NCI-H526 (cell line): ENCODE measurements around the gene RAB3B.
"Not testable (repeated sequence)": the region's sequence is repeated elsewhere in the genome, so short reads cannot be mapped to it uniquely, and the experiment has no call there.

Source experiments
- DNase-seq, 2 experiments: peaks; one replicate each; lab custom pipeline; 2025; lab: John Stamatoyannopoulos, UW

Gene RAB3B

DNA sequence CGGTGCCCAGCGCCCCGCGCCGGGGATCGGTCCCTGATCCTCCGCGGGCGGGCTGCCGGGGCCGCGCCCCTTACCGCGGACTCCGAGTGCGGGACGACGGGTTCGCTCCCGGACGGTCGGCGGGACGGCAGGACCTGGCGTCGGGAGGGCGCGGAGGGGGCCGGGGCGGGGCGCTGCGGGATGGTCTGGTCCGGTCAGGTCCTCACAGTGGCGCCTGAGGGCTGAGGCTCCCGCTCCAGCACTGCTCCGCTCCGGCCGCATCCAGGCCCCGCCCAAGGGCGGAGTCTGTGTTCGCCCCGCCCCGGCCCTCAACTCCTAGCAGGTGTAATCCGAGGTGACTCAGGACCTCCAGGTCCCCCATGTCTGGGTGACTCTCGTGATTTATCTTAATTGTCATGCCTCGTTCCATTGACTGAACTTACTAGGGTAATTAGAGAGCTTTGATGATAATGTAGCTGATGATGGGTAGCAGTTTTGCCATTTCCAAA is at the start of gene RAB3B:
Gene RAB3B, minus strand, starts transcription at position 223 of the 488 bp plus-strand sequence. CDS start 13,583 bp downstream, outside the sequence.
- peak; percentile 23 to 78 for DNase-seq

- no peak for DNase-seq
Measured at GRCh38 chr1:52037909-52038308, 47.4 kb upstream of the RAB3B start.

DNA sequence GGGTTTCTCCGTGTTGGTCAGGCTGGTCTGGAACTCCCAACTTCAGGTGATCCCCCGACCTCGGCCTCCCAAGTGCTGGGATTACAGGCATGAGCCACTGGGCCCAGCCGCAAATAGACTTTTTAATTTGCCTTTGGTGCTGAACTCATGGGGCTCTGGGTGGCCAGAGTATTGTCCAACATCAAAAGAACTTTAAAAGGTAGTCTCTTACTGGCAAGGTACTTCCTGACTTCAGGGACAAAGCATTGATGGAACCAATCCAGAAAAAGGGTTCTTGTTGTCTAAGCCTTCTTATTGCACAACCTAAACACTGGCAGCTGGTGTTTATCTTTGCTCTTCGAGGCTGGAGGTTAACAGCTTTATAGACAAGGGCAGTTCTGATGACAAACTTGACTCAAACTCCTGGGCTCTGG is 46.9 kb upstream of the RAB3B start:
- DNase-seq: no peak

DNA sequence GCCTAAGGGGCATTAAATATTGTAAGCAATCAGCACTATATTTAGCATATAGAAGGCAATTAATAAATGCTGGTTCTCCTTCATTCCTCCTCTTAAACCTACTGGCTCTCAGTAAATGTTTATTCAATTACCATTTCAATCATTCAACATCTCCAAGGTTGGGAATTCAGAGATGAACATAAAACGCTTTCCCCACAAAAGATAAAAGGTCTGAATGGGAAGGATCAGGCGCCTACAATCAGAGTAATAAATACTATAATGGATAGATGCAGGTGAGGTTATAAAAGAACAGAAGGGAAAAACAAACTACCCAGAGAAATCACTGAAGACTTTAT is 43.5 kb upstream of the RAB3B start:
- no peak for DNase-seq

- DNase-seq: peak; percentile 86 to 91
Measured at GRCh38 chr1:52033190-52034049, 42.9 kb upstream of the RAB3B start, which contains the start of gene KTI12. KTI12 (minus strand) TSS chr1:52033810; CDS start chr1:52033761, 49 bp downstream.

GRCh38 chr1:52032785-52033131 is 42.3 kb upstream of the RAB3B start:
- peak; percentile 8 to 58 for DNase-seq

DNA sequence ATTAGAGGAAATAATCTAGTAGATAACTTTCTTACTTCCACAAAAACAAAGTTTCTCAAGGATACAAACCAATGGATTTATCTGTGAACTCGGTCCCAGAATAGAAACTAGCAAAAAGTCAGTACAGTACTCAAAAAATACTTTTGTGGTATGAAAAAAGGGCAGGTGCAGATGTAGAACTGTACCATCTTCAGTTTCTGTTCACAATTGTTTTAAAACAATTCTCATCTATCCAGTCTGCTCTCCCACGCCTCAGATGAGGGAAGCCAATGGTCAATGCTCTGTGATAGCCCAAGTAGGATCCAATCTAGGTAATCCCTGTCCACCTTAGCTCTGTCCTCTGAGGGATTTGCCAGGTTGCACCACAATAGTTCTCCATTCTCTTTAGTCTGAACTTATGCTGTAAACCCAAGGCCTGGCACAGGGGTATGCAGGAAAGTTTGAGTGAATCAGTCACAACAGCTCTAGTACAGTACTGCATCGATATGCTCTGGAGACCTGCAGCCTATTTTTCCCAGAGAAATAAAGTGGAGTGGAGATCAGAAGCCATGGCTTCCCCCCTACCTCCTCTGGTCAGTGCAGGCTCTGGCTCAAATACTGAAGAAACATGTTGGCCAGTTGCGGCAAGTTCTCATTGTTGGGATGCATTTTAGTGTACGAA is 41.8 kb upstream of the RAB3B start:
- no peak for DNase-seq

DNA sequence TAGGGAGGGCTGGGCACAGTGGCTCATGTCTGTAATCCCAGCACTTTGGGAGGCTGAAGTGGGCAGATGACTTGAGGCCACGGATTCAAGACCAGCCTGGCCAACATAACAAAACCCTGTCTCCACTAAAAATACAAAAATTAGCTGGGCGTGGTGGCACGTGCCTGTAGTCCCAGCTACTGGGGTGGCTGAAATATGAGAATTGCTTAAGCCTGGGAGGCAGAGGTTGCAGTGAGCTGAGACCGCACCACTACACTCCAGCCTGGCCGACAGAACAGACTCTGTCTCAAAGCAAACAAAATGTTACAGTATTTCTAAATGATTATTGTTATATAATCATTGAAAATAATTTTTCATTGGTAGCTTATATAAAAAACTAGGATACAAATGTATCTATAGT is 38.3 kb upstream of the RAB3B start:
- DNase-seq: not testable (repeated sequence)

DNA sequence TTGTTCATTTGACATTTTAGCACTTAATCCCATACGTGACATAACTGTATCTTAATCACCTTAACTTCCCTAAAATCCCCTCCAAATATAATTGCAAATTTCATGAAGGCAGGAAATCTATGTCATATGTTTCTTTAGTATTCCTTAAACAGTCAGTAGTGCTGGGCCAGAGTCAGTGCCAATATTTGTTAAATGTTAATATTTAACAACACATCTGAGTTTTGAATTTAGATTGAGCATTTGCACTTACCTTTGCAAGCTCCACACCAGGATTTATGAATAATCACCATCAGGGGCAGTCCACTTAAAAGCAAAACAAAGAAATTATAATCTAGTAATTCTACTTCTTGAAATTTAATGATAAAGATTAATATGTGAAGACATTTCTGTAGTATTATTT is 37.8 kb upstream of the RAB3B start:
- DNase-seq: no peak

DNA sequence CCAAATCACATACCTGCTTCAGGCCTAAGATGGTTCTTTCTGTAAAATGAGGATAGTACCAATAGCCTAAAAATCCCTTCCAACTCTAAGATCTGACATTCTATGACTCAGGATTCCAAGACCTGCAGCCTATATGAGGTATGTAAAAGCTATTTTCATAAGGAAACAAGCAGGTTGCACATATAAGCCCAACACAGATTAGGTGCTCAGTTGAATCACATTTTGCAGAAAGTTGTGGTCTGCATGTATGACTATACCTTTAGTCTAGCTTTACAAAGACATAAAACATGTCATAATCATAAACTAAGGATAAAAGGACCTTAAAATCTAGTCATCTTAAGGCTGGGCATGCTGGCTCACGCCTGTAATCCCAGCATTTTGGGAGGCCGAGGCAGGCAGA is 35.8 kb upstream of the RAB3B start:
- no peak for DNase-seq

DNA sequence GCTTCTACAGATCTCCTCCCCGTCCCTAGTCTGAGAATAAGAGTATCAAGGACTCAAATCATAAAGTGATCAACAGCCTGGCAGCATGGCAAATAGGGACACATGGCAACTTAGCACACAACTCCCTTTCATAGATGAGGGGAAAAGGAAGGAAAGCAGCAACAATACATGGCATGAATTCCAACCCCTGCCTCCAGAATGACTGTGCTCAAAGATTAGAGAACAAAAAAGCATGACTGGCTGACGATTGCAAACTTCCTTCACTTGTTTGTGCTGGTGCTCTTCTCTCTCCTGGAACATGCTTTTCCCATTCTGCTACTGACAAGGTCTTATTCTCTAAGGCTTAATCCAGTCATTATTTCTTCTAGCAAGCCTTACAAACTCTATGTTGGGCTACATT is 31.6 kb upstream of the RAB3B start:
- no peak for DNase-seq

GRCh38 chr1:52008071-52008809 is 17.7 kb upstream of the RAB3B start:
- DNase-seq: no peak

DNA sequence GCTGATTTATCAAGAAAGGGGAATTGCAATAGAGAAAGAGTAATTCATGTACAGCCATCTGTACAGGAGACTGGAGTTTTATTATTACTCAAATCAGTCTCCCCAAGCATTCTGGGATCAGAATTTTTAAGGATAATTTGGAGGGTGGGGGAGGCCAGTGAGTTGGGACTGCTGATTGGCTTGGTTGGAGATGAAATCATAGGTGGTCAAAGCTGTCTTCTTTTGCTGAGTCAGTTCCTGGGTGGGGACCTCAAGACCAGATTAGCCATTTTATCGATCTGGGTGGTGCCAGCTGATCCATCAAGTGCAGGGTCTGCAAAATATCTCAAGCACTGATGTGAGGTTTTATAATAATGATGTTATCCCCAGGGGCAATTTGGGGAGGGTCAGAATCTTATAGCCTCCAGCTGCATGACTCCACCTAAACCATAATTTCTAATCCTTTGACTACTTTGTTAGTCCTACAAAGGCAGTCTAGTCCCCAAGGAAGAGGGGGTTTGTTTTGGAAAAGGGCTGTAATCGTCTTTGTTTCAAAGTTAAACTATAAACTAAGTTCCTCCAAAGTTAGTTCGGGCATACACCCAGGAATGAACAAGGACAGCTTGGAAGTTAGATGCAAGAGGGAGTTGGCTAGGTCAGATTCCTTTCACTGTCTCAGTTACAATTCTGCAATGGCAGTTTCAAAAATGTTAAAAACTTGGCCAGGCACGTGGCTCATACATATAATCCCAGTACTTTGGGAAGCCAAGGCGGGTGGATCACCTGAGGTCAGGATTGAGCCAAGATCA is 16.9 kb upstream of the RAB3B start:
- no peak for DNase-seq

DNA sequence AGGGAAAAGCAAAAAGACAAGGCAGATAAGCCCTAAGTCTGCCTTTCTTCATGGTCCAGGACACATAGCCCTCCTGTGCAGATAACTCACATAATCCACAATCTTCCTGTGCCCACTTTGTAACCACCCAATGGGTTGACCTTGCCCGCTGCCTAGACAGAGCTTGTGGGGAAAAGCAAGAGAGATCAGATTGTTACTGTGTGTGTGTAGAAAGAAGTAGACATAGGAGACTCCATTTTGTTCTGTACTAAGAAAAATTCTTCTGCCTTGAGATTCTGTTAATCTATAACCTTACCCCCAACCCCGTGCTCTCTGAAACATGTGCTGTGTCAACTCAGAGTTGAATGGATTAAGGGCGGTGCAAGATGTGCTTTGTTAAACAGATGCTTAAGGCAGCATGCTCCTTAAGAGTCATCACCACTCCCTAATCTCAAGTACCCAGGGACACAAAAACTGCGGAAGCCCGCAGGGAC is 15.6 kb upstream of the RAB3B start:
- DNase-seq: not testable (repeated sequence)

GRCh38 chr1:52005548-52005947 is 15.0 kb upstream of the RAB3B start:
- not testable (repeated sequence) for DNase-seq

DNA sequence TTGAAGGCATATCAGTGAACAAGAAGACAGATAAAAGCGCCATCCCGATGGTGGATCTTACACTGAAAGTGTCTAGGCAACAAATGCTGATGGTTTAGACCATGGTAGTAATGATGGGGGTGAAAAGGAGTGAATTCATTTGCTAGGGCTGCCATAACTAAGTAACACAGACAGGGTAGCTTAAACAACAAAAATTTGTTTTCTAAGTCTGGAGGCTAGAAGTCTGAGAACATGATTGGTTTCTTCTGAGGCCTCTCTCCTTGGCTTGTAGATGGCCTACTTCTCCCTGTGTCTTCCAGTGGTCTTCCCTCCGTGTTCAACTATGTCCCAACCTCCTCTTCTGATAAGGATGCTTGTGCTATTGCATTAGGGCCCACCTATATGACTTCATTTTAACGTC is 13.4 kb upstream of the RAB3B start:
- no peak for DNase-seq

DNA sequence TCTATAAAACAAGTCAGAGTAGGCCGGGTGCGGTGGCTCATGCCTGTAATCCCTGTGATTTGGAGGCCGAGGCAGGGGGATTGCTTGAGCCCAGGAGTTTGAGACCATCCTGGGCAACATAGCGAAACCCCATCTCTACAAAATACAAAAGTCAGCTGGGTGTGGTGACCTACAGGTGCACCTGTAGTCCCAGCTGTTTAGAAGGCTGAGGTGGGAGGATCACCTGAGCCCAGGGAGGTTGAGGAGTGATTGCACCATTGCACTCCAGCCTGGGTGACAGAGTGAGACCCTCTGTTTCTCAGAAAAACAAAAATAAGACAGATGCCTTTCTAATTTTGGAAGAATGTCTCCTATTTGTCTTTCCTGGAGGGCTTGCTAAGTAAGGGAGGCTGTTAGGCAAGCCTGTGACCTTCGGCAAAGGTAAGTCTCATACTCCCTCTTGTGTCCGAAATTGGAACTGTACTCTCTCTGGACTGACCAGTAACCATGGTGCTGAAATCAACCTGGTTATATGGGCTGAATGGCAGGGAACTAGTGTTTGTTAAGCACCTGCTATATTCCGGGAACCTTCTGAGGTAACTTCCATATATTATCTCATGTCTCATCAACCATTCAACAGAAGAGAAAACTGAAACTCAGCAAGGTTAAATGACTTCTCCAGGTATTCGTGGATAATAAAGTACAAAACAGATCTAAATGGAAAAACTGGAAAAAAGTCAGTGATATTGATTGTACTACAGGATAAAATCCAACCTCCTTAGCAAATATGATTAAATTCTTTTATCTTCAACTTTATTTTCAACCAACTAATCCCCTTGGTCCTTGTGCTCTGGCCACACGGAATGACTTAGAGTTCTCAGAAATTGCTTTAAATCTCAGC is 11.8 kb upstream of the RAB3B start:
- DNase-seq: peak; percentile 71 to 92

- no peak for DNase-seq
Measured at GRCh38 chr1:51998701-51999100, 8.2 kb upstream of the RAB3B start.

DNA sequence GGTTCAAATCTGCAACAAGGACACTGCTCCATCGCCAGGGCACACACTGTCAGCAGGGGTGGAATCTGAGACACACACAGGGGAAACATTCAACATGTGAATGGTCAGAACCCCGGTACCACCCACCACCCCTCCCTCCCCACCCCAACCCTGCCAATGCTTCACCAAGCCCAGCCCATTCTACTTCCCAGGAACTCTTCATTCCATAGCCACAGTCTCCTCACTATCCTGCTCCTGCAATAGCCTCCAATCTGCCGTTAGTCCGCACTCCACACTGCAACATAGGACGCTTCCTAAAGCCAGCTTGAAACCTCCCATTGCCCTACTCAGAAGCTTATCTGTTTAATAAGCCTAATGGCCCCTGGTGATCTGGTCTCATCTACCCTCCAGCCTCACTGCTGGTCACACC is 7.5 kb upstream of the RAB3B start:
- DNase-seq: no peak

- DNase-seq: no peak
Measured at GRCh38 chr1:51989582-51990477, 670 bp downstream of the RAB3B start.
